Natural killer cell (primary cell): ENCODE measurements around the gene RANBP9. TPM values are rescaled to one million over a fixed set of nuclear protein-coding genes. Genes with fewer than 3 reads are reported as not detected.

Experiments used
- ATAC-seq, 3 donors: fragments of 150-1000 bp in 2 of 3; fragments of 200-7000 bp in 1 of 3; cut with Tn5 transposase; 1 replicate in 1 of 3; 2 replicates in 2 of 3; pipeline ENCODE4 v1.10.0; 2021; ENCODE audit warnings: mild to moderate bottlenecking in 2 of 3, moderate library complexity in 2 of 3
- DNase-seq, 2 donors: peaks; one replicate each; pipeline versions ENCODE4 v3.0.0 to v3.0.0-alpha.2; 2013 to 2021; ENCODE audit warnings: mixed read lengths in 1 of 2
- H3K27ac ChIP-seq: one replicate; pipeline ENCODE4 v1.5.1; 2013; ENCODE audit warnings: mild to moderate bottlenecking, low read length
- H3K27me3 ChIP-seq: one replicate; pipeline ENCODE4 v1.6.1; 2013; ENCODE audit warnings: low read length; ENCODE audit not compliant: control insufficient read depth, insufficient read depth
- H3K36me3 ChIP-seq: one replicate; pipeline ENCODE4 v1.6.1; 2013; ENCODE audit warnings: low read length; ENCODE audit not compliant: control insufficient read depth, insufficient read depth
- H3K4me1 ChIP-seq: one replicate; pipeline ENCODE4 v1.6.1; 2013; ENCODE audit warnings: low read length; ENCODE audit not compliant: control insufficient read depth, insufficient read depth
- H3K4me3 ChIP-seq: one replicate; pipeline ENCODE4 v1.5.1; 2013; ENCODE audit warnings: low read length
- H3K9me3 ChIP-seq: one replicate; pipeline ENCODE4 v1.6.1; 2013; ENCODE audit warnings: low read length; ENCODE audit not compliant: control insufficient read depth, insufficient read depth
- H3K27ac Mint-ChIP-seq, 2 donors: one replicate each; pipeline ENCODE4 v1.8.0; 2022; ENCODE audit warnings: mild to moderate bottlenecking in 2 of 2, mixed read lengths in 2 of 2, moderate library complexity in 1 of 2
- H3K27me3 Mint-ChIP-seq, 2 donors: one replicate each; pipeline ENCODE4 v1.8.0; 2022; ENCODE audit warnings: low read depth in 2 of 2, mixed read lengths in 2 of 2
- H3K36me3 Mint-ChIP-seq: one replicate; pipeline ENCODE4 v1.8.0; 2022; ENCODE audit warnings: mixed read lengths
- H3K4me1 Mint-ChIP-seq, 2 donors: one replicate each; pipeline ENCODE4 v1.8.0; 2022; ENCODE audit warnings: mixed read lengths in 2 of 2
- H3K4me3 Mint-ChIP-seq: one replicate; pipeline ENCODE4 v1.8.0; 2022; ENCODE audit warnings: mild to moderate bottlenecking, moderate library complexity, mixed read lengths
- H3K9me3 Mint-ChIP-seq, 2 donors: one replicate each; pipeline ENCODE4 v1.8.0; 2022; ENCODE audit warnings: mixed read lengths in 2 of 2
- WGBS: methylation state at CpG from one replicate; pipeline ENCODE4 v1.1.7; 2013; ENCODE audit warnings: missing lambda C conversion rate; ENCODE audit not compliant: insufficient coverage; 5-methylcytosine and 5-hydroxymethylcytosine counted together
- intact Hi-C: fragments of 100-400 bp; cut with micrococcal nuclease; formaldehyde crosslinking; loops from one replicate; pipeline ENCODE4 v1.14.2; 2022
- total RNA-seq, 4 donors: library from RNA; stranded (reverse); fragments of 120-200 nt in 1 of 4; gene quantifications; one replicate each; pipeline versions ENCODE4 v1.2.3 to v1.2.4, GENCODE V29; 2013 to 2022
- TF ChIP-seq, protein P1 (sequence below): fragments of 200-600 bp; IDR thresholded peaks from one replicate; pipeline ENCODE4 v1.8.0; 2022; ENCODE audit warnings: antibody characterized with exemption

RANBP9 gene
- total RNA-seq, 3 donors from 2014 or later (not counting 1 experiment from before 2014, with no cell fraction given), result 52.2 to 62.5 (median 57.6) TPM

DNA sequence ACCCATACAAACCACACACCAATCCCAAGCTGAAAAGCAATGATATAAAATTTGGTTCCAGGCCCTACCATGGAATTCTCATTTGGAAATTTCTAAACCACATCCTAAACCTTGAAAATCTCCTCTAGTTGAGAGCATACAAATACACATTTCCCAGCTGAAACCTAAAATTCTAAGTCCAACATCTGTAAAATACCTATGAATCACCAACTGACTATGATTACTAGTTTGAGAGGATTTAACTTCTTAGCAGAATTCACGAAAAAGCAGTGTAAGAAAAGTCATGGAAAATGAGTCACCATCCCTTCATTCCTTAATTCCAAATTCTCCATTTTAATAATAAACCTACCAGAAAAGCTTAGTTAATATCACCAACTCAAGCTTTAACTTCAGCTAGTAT, 15.4 kb downstream of the RANBP9 start:
- Histone ChIP-seq H3K4me1 (peaks cover 3% of the 10 kb centered on the region), H3K9me3 (no peaks in the 10 kb centered on the region), H3K36me3 (peaks cover 4% of the 10 kb centered on the region), H3K4me3 (no peak overlapping the region), H3K27ac (no peak overlapping the region), H3K27me3 (no peaks in the 10 kb centered on the region)
- no peak overlapping the region for H3K4me3 Mint-ChIP-seq
- H3K27ac Mint-ChIP-seq, result peak overlapping the region; percentile 83 to 88
- H3K27me3 Mint-ChIP-seq, result no peaks in the 10 kb centered on the region
- intact Hi-C loops, result no loop called here
- ATAC-seq (no peak), DNase-seq (no peak)
- H3K4me1 Mint-ChIP-seq, result peaks cover 60 to 61% of the 10 kb centered on the region in 2 donors
- H3K9me3 Mint-ChIP-seq, result no peaks in the 10 kb centered on the region
- TF ChIP-seq, protein P1, sequence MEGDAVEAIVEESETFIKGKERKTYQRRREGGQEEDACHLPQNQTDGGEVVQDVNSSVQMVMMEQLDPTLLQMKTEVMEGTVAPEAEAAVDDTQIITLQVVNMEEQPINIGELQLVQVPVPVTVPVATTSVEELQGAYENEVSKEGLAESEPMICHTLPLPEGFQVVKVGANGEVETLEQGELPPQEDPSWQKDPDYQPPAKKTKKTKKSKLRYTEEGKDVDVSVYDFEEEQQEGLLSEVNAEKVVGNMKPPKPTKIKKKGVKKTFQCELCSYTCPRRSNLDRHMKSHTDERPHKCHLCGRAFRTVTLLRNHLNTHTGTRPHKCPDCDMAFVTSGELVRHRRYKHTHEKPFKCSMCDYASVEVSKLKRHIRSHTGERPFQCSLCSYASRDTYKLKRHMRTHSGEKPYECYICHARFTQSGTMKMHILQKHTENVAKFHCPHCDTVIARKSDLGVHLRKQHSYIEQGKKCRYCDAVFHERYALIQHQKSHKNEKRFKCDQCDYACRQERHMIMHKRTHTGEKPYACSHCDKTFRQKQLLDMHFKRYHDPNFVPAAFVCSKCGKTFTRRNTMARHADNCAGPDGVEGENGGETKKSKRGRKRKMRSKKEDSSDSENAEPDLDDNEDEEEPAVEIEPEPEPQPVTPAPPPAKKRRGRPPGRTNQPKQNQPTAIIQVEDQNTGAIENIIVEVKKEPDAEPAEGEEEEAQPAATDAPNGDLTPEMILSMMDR, result no peak
- WGBS, result 80% methylated on average over 1 of the region's 1 CpG
- H3K36me3 Mint-ChIP-seq, result peaks cover 6% of the 10 kb centered on the region

DNA sequence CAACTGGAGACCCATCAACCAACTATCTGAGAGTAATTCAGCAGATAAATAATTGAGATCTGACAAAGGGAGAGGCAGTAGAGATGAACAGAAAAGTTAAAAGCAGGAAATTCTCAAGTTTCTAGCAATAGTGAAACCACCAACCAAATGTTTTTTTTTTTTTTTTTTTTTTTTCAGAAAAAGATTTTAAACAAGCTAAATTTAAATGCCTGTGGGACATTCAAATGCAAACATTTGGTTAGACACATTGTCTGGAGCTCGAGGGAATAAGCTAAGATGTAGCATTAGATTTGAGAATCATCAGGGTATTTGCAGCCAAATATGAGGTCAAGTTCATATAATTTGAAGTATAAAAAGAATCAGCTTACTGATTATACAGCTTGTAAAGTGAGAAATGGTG, 16.4 kb downstream of the RANBP9 start:
- Histone ChIP-seq H3K4me1 (peaks cover 3% of the 10 kb centered on the region), H3K27me3 (no peaks in the 10 kb centered on the region), H3K4me3 (no peak overlapping the region), H3K36me3 (peaks cover 4% of the 10 kb centered on the region), H3K27ac (peak overlapping the region; percentile 34), H3K9me3 (no peaks in the 10 kb centered on the region)
- Mint-ChIP-seq H3K9me3 (no peaks in the 10 kb centered on the region), H3K27me3 (no peaks in the 10 kb centered on the region), H3K4me3 (peak overlapping the region; percentile 61), H3K4me1 (peaks cover 50 to 52% of the 10 kb centered on the region in 2 donors), H3K27ac (peak overlapping the region; percentile 83 to 88), H3K36me3 (peaks cover 6% of the 10 kb centered on the region)
- WGBS, result 24% methylated on average over 1 of the region's 1 CpG
- peak in 2 of 3 donors; percentile 26 to 33 for ATAC-seq
- intact Hi-C loops, result loop anchor here (2.0 kb wide), 1 partner anchor 14 kb away; no protein-coding TSS in a partner anchor
- DNase-seq, result peak in 1 of 2 donors; percentile 28
- TF ChIP-seq, protein P1, result no peak

DNA sequence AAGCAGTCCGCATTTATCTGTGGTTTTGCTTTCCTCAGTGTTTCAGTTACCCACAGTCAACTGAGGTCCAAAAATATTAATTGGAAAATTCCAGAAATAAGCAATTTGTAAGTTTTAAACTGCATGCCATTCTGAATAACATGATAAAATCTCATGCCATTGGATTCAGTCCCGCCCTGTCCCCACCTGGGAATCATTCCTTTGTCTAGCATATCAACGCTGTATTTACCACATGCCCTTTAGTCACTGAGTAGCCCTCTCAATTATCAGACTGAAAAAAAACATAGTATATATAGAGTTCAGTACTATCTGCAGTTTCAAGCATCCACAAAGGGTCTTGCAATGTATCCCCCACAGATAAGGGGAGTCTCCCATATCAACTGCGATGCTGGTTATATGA, 17.1 kb downstream of the RANBP9 start:
- Mint-ChIP-seq H3K4me1 (peaks cover 51 to 54% of the 10 kb centered on the region in 2 donors), H3K27me3 (no peaks in the 10 kb centered on the region), H3K9me3 (no peaks in the 10 kb centered on the region), H3K36me3 (peaks cover 6% of the 10 kb centered on the region), H3K27ac (peak overlapping the region; percentile 83 to 88), H3K4me3 (no peak overlapping the region)
- 94% methylated on average over 2 of the region's 4 CpGs for WGBS
- Histone ChIP-seq H3K4me1 (peaks cover 3% of the 10 kb centered on the region), H3K4me3 (no peak overlapping the region), H3K36me3 (peaks cover 4% of the 10 kb centered on the region), H3K27me3 (no peaks in the 10 kb centered on the region), H3K27ac (peak overlapping the region; percentile 34), H3K9me3 (no peaks in the 10 kb centered on the region)
- intact Hi-C loops, result loop anchor here (2.0 kb wide), 1 partner anchor 14 kb away; no protein-coding TSS in a partner anchor
- ATAC-seq (no peak), DNase-seq (no peak)
- TF ChIP-seq, protein P1, result no peak
